ENCODE measurements around the gene IL2. TPM values are rescaled to one million over a fixed set of nuclear protein-coding genes. Genes with fewer than 3 reads are reported as not detected.
A peak's percentile ranks its signal among the peaks of the same experiment; 100 is the strongest.

The IL2 gene
- total RNA-seq, 2 experiments from 2014 or later, result 168 TPM

DNA sequence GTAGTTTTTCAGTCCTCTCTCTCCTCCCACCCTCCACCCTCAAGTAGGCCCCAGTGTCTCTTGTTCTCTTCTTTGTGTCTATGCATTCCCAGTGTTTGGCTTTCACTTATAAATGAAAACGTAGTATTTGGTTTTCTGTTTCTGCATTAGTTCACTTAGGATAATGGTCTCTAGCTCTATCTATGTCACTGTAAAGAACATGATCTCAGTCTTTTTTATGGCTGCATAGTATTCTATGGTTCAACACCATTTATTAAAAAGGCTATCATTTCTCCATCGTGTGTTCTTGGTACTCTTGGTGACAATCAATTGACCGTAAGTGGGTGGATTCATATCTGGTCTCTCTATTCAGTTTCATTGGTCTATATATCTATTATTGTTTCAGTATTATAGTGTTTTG is 18.7 kb upstream of the IL2 start:
- DNase-seq (no peak), ATAC-seq (no peak)
- CTCF ChIA-PET, result no interaction called here
- Mint-ChIP-seq H3K4me3 (no peak overlapping the region), H3K4me1 (peaks cover 21% of the 10 kb centered on the region), H3K9me3 (ENCODE audit: low read depth) (peaks cover 12% of the 10 kb centered on the region), H3K27ac (no peak overlapping the region), H3K27me3 (no peaks in the 10 kb centered on the region), H3K36me3 (ENCODE audit: low read depth) (peaks cover 2% of the 10 kb centered on the region)
- intact Hi-C loops (cut with DNase I, micrococcal nuclease), result no loop called here
- POLR2A ChIA-PET, result no interaction called here

DNA sequence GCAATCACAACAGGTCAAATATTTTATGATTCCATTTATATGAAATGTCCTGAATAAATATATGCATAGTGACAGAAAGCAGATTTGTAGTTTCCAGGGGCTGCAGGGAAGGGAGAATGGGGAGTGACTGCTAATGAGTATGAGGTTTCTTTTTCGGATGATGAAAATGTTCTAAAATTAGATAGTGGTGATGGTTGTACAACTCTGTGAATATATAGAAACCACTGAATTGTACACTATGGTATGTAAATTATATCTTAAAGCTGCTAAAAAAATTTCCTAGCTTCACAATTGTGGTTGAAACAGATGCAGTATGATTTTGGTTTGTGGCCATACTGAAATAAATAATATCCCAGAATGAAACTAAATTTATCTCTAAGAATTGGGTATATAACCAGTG is 12.9 kb upstream of the IL2 start:
- H3K4me1 Mint-ChIP-seq, result peaks cover 4% of the 10 kb centered on the region
- intact Hi-C loops (cut with DNase I, micrococcal nuclease), result no loop called here
- DNase-seq (no peak), ATAC-seq (peak; percentile 55)
- peaks cover 3% of the 10 kb centered on the region for H3K36me3 Mint-ChIP-seq (ENCODE audit: low read depth)
- no peaks in the 10 kb centered on the region for H3K27me3 Mint-ChIP-seq
- CTCF ChIA-PET, result interaction anchor here (1.3 to 1.5 kb wide), 2 partner anchors 10 to 43 kb away, joined by 3 to 4 read pairs; no protein-coding TSS in a partner anchor
- H3K4me3 Mint-ChIP-seq, result no peak overlapping the region
- H3K9me3 Mint-ChIP-seq (ENCODE audit: low read depth), result peaks cover 17% of the 10 kb centered on the region
- no peak overlapping the region for H3K27ac Mint-ChIP-seq
- POLR2A ChIA-PET, result no interaction called here

DNA sequence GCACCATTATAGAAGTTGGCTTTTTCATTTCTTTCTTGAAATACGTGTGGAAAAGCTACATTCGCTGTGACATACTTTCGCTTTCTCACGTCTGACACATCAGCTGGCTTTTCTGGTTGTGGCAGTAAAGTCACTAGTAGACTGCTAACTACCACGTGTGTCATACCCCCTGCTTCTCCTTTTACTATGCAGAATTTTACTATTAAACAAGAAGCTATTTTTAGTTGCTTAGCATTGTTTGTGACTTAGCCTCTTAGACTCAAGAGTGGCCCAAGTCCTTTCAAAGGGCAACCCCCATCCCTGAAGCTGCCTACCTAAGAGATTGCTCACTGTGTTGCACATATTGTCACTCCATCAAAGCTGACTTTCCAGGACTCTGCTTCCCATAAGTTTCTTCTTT is 2.1 kb upstream of the IL2 start:
- peak; percentile 86 for ATAC-seq
- peaks cover 24% of the 10 kb centered on the region for H3K36me3 Mint-ChIP-seq (ENCODE audit: low read depth)
- peak; percentile 74 for DNase-seq
- peak overlapping the region; percentile 62 for H3K4me3 Mint-ChIP-seq
- H3K4me1 Mint-ChIP-seq, result peaks cover 51% of the 10 kb centered on the region
- POLR2A ChIA-PET, result interaction anchor here (0.8 to 3.3 kb wide), 8 partner anchors 45 to 252 kb away, joined by 3 to 12 read pairs (median 6); no protein-coding TSS in a partner anchor
- H3K9me3 Mint-ChIP-seq (ENCODE audit: low read depth), result peaks cover 1% of the 10 kb centered on the region
- intact Hi-C loops (cut with DNase I, micrococcal nuclease), result loop anchor here (1.0 to 5.0 kb wide), 9 partner anchors 49 to 1214 kb away; partner anchors contain the start of genes BBS12 (in 1 of the 2) and NUDT6 (in 1 of the 2)
- no peaks in the 10 kb centered on the region for H3K27me3 Mint-ChIP-seq
- CTCF ChIA-PET, result interaction anchor here (0.6 to 1.9 kb wide), 13 partner anchors 9 to 558 kb away, joined by 3 to 23 read pairs (median 4); no protein-coding TSS in a partner anchor
- peak overlapping the region; percentile 89 for H3K27ac Mint-ChIP-seq

DNA sequence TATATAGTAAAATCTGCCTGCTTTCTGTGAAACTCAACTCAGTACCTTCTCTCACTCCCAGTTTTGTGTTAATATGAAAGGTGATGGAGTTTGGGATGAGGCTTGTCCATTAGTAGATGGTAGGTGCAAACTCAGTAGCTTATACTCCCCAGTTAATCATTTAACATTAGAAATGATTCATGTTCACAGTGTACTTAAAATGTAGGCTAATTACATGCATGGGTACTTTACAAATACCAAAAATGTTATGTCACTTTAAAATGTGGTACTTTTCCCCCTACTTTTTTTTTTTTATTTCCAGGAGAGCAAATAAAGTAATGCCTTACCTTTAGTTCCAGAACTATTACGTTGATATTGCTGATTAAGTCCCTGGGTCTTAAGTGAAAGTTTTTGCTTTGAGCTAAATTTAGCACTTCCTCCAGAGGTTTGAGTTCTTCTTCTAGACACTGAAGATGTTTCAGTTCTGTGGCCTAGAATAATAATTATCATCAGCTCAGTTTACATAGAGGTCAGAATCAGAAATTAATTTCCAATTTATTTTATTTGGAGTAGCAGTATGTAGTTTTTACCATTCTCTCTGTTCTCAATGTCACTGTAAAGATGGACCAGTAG is 3.0 kb downstream of the IL2 start:
- ATAC-seq (no peak), DNase-seq (no peak)
- POLR2A ChIA-PET, result no interaction called here
- intact Hi-C loops (cut with DNase I, micrococcal nuclease), result loop anchor here (5.0 kb wide), 3 partner anchors 136 to 551 kb away; no protein-coding TSS in a partner anchor
- no peaks in the 10 kb centered on the region for H3K9me3 Mint-ChIP-seq (ENCODE audit: low read depth)
- H3K4me3 Mint-ChIP-seq, result peak overlapping the region; percentile 83
- H3K4me1 Mint-ChIP-seq, result peaks cover 45% of the 10 kb centered on the region
- H3K36me3 Mint-ChIP-seq (ENCODE audit: low read depth), result peaks cover 44% of the 10 kb centered on the region
- CTCF ChIA-PET, result interaction anchor here (0.9 to 2.9 kb wide), 2 partner anchors 122 to 124 kb away, joined by 3 to 16 read pairs; no protein-coding TSS in a partner anchor
- no peaks in the 10 kb centered on the region for H3K27me3 Mint-ChIP-seq
- H3K27ac Mint-ChIP-seq, result peak overlapping the region; percentile 94

DNA sequence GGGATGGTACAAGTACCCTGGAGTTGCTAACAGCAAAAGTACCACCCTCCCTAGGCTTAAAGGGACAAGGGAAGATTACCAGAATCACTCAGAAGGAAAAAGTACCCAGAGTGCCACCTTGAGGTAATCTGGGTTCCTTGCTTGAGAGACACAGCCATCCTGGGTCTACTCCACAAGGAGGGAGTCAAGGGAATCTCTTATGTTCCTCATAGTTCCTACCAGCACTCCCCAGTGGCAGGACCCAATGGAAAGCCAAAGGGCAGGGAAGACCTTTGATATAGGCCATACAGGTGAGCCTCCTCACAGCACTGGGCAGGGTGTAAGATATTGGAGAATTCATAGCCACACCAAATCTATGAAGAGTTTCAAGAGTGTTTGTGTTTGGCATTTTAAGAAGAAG is 5.7 kb downstream of the IL2 start:
- H3K36me3 Mint-ChIP-seq (ENCODE audit: low read depth), result peaks cover 42% of the 10 kb centered on the region
- peak overlapping the region; percentile 24 for H3K4me3 Mint-ChIP-seq
- peak overlapping the region; percentile 88 for H3K27ac Mint-ChIP-seq
- ChIA-PET POLR2A (no interaction called here), CTCF (interaction anchor here (1.0 to 2.1 kb wide), 3 partner anchors 127 to 140 kb away, joined by 3 to 8 read pairs (median 4); no protein-coding TSS in a partner anchor)
- H3K9me3 Mint-ChIP-seq (ENCODE audit: low read depth), result no peaks in the 10 kb centered on the region
- intact Hi-C loops (cut with DNase I, micrococcal nuclease), result loop anchor here (1.0 to 5.0 kb wide), 4 partner anchors 126 to 549 kb away; no protein-coding TSS in a partner anchor
- no peaks in the 10 kb centered on the region for H3K27me3 Mint-ChIP-seq
- peak; percentile 47 for DNase-seq
- H3K4me1 Mint-ChIP-seq, result peaks cover 20% of the 10 kb centered on the region
- ATAC-seq, result peak; percentile 64

DNA sequence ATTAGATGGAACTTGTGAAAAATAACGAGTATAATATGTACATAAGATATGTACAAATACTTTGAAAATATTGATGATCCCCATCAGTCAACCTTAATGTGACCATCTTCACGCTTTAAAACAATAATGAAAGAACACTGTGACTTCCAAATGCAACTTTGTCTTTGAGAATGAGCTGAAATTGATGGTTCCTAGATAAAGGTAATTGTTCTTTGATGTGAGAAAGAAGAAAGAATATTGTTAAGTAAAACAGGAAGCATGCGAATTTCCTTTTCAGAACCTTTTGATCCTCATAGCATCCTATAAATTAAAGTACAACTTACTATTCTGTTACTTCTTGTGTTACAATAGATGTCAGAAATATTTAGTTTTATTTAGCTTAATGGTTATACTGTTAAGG is 22.2 kb downstream of the IL2 start:
- ATAC-seq (no peak), DNase-seq (no peak)
- no peak overlapping the region for H3K4me3 Mint-ChIP-seq
- intact Hi-C loops (cut with DNase I, micrococcal nuclease), result no loop called here
- peaks cover 23% of the 10 kb centered on the region for H3K4me1 Mint-ChIP-seq
- no peaks in the 10 kb centered on the region for H3K27me3 Mint-ChIP-seq
- peaks cover 1% of the 10 kb centered on the region for H3K9me3 Mint-ChIP-seq (ENCODE audit: low read depth)
- no peak overlapping the region for H3K27ac Mint-ChIP-seq
- H3K36me3 Mint-ChIP-seq (ENCODE audit: low read depth), result peaks cover 4% of the 10 kb centered on the region
- POLR2A ChIA-PET, result no interaction called here
- CTCF ChIA-PET, result interaction anchor here (0.9 to 1.9 kb wide), 4 partner anchors 15 to 236 kb away, joined by 3 to 5 read pairs (median 4); no protein-coding TSS in a partner anchor

DNA sequence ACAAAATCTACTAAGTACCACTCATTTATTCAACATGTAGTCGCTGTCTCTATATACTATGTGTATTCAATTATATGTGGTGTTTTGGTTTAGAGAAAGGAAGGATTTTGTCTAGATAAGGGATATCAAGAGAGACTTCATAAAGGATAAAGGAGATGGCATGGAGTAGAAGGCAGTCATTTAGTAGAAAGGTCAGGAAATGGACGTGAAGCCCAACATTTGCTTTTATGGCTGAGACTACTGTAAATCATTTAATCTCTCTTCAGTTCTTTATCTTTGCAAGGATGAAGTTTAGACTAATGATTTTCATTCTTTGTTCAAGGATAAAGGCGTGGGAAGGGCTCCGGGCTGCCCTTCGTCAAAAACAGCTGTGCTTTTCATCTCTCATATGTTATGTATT is 25.2 kb downstream of the IL2 start:
- no peak for ATAC-seq
- ChIA-PET CTCF (no interaction called here), POLR2A (no interaction called here)
- no peak overlapping the region for H3K27ac Mint-ChIP-seq
- H3K4me3 Mint-ChIP-seq, result no peak overlapping the region
- intact Hi-C loops (cut with DNase I, micrococcal nuclease), result no loop called here
- no peaks in the 10 kb centered on the region for H3K27me3 Mint-ChIP-seq
- no peak for DNase-seq
- no peaks in the 10 kb centered on the region for H3K9me3 Mint-ChIP-seq (ENCODE audit: low read depth)
- peaks cover 4% of the 10 kb centered on the region for H3K36me3 Mint-ChIP-seq (ENCODE audit: low read depth)
- H3K4me1 Mint-ChIP-seq, result peaks cover 23% of the 10 kb centered on the region

DNA sequence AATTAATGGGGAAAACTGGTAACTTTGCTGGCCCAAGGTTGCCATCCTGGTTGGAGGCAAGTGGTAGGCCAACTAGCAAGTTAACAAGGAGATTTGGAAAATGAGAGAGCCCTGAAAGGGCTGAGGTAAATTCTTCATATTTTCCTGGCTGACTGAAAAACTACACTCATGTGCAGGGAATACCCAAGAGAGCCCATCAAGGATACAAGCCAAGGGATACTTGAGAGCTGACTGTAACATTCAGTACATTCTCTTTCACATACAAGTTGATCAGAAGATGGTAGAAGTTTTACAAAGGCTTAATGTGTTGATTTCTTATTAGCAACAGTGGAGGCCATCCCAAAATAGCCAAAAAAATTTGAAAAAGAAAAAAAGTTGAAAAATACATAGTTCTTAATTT is 33.3 kb downstream of the IL2 start:
- Mint-ChIP-seq H3K4me1 (no peaks in the 10 kb centered on the region), H3K36me3 (ENCODE audit: low read depth) (peaks cover 9% of the 10 kb centered on the region), H3K27ac (no peak overlapping the region), H3K4me3 (no peak overlapping the region), H3K27me3 (no peaks in the 10 kb centered on the region), H3K9me3 (ENCODE audit: low read depth) (peaks cover 8% of the 10 kb centered on the region)
- ChIA-PET POLR2A (no interaction called here), CTCF (interaction anchor here (0.5 to 0.7 kb wide), 2 partner anchors 154 to 289 kb away, joined by 3 read pairs; no protein-coding TSS in a partner anchor)
- ATAC-seq (no peak), DNase-seq (no peak)
- intact Hi-C loops (cut with DNase I, micrococcal nuclease), result no loop called here

DNA sequence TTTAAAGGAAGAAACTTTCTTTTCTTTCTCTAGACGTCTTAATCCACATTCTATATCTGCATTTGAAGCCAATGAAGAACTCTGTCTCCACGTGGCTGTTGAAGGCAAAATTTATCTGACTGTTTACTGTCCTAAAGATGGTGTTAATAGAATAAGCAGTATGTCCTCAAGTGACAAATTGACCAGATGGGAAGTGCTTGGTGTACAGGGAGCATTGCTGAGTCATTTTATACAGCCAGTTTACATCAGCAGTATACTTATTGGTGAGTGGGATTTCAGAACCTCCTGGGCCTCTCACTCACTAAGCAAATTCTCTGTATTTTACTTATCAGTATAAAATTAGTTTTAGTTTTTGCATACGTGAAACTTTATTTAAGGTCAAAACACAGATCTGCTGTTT is 44.0 kb downstream of the IL2 start:
- no peaks in the 10 kb centered on the region for H3K9me3 Mint-ChIP-seq (ENCODE audit: low read depth)
- CTCF ChIA-PET, result no interaction called here
- no peak for ATAC-seq
- peaks cover 2% of the 10 kb centered on the region for H3K4me1 Mint-ChIP-seq
- no peak overlapping the region for H3K27ac Mint-ChIP-seq
- POLR2A ChIA-PET, result no interaction called here
- no peak overlapping the region for H3K4me3 Mint-ChIP-seq
- intact Hi-C loops (cut with DNase I, micrococcal nuclease), result no loop called here
- peaks cover 2% of the 10 kb centered on the region for H3K27me3 Mint-ChIP-seq
- no peaks in the 10 kb centered on the region for H3K36me3 Mint-ChIP-seq (ENCODE audit: low read depth)
- DNase-seq, result no peak

DNA sequence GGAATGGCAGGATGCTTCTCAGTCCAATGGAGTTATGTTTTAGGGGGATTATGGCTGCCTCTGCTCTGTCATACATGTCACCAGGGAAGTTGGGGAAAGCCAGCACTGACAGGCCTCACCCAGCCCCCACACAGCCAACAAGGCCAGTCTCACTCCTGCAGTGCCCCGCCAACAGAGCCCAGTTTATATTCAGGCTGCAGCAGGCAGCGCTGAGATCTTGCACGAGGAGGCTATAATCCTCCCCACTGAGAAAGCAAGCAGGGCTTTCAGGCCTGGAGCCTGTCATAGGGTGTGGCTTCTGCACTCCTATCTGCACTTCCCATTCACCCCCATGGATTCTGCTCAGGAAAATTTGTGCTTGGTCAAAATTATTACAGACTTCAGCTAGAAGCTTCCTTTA is 52.7 kb downstream of the IL2 start:
- Mint-ChIP-seq H3K27ac (no peak overlapping the region), H3K4me3 (no peak overlapping the region), H3K36me3 (ENCODE audit: low read depth) (no peaks in the 10 kb centered on the region), H3K27me3 (peaks cover 6% of the 10 kb centered on the region), H3K4me1 (no peaks in the 10 kb centered on the region), H3K9me3 (ENCODE audit: low read depth) (no peaks in the 10 kb centered on the region)
- DNase-seq (no peak), ATAC-seq (no peak)
- intact Hi-C loops (cut with DNase I, micrococcal nuclease), result no loop called here
- ChIA-PET CTCF (interaction anchor here (0.6 kb wide), 1 partner anchor 1462 kb away, joined by 3 read pairs; no protein-coding TSS in a partner anchor), POLR2A (no interaction called here)

Measured in activated CD4-positive, alpha-beta T cell treated with anti-CD3 and anti-CD28 coated beads for 36 hours (primary cell).